K562 (cell line): Measurements from ENCODE around the gene PRM3. TPM values are rescaled to one million over a fixed set of nuclear protein-coding genes. Genes with fewer than 3 reads are reported as not detected.

Experiments
- ATAC-seq: fragments of 200-7000 bp; cut with Tn5 transposase; 3 replicates; pipeline ENCODE4 v1.9.1; 2020; ENCODE audit warnings: moderate library complexity
- BruUV-seq: library from RNA; stranded (reverse); fragments of 400-500 nt; replicated peaks from 2 replicates; lab custom pipeline; 2021; lab: Mats Ljungman, UMichigan
- CTCF ChIA-PET: fragments of 300-600 bp; formaldehyde crosslinking; extraction: SDS; loops from one replicate; lab custom pipeline; 2021; ENCODE audit warnings: low intra/inter-chr PET ratio; lab: Yijun Ruan, JAX
- POLR2A ChIA-PET: fragments of 300-600, 350-650 bp; sonication (Branson Sonifier 250); formaldehyde crosslinking; extraction: SDS; loops from one replicate; lab custom pipeline; 2021; ENCODE audit warnings: antibody characterized with exemption, inconsistent platforms; lab: Yijun Ruan, JAX
- DNase-seq, 4 experiments: peaks; one replicate each; pipeline versions ENCODE4 v3.0.0 to v3.0.0-alpha.2; 2011 to 2018; ENCODE audit warnings: low spot score in 3 of 4, mixed read lengths in 3 of 4; ENCODE audit errors: extremely low read depth in 1 of 4
- FAIRE-seq: peaks from 2 replicates; lab custom pipeline; 2011; peaks lifted over from hg19 to GRCh38; lab: Jason Lieb, UNC
- H2AFZ ChIP-seq: 2 replicates; pipeline ENCODE4 v1.6.0; 2011; ENCODE audit warnings: low read depth, low read length, control low read depth, inconsistent platforms
- H3K27ac ChIP-seq: fragments of 200-600 bp; 3 replicates; pipeline ENCODE4 v1.8.0; 2011; ENCODE audit warnings: low read depth, mild to moderate bottlenecking, control low read depth, inconsistent platforms, low read length, moderate library complexity, mixed read lengths; ENCODE audit errors: extremely low read depth
- H3K27me3 ChIP-seq, 2 experiments: fragments of 300-600 bp in 1 of 2; 2 replicates in 1 of 2; 3 replicates in 1 of 2; pipeline versions ENCODE4 v1.6.0 to v1.8.0; 2011; ENCODE audit warnings: inconsistent platforms in 2 of 2, low read length in 2 of 2, mild to moderate bottlenecking in 1 of 2, mixed read lengths in 1 of 2, moderate library complexity in 1 of 2; ENCODE audit not compliant: control insufficient read depth in 2 of 2, insufficient read depth in 2 of 2
- H3K36me3 ChIP-seq: fragments of 300-600 bp; 3 replicates; pipeline ENCODE4 v1.8.0; 2011; ENCODE audit warnings: mild to moderate bottlenecking, low read length, inconsistent platforms; ENCODE audit not compliant: control insufficient read depth, insufficient read depth
- H3K4me1 ChIP-seq, 2 experiments: fragments of 200-600 bp in 1 of 2; replicated peaks in 1 of 2; 2 replicates in 1 of 2; 3 replicates in 1 of 2; pipeline versions ENCODE4 v1.5.1 to v1.8.0; 2011; ENCODE audit warnings: inconsistent platforms in 2 of 2, low read length in 2 of 2, mild to moderate bottlenecking in 1 of 2, mixed read lengths in 1 of 2, moderate library complexity in 1 of 2; ENCODE audit not compliant: control insufficient read depth in 2 of 2, insufficient read depth in 2 of 2
- H3K4me2 ChIP-seq: 2 replicates; pipeline ENCODE4 v1.6.1; 2011; ENCODE audit warnings: low read length, control low read depth, inconsistent platforms, mixed read lengths; ENCODE audit not compliant: insufficient read depth
- H3K4me3 ChIP-seq: fragments of 200-600 bp; sonication (generic), shearing (Covaris generic); 2 replicates; pipeline ENCODE4 v1.5.1; 2016; ENCODE audit warnings: control low read depth, inconsistent platforms
- H3K79me2 ChIP-seq: fragments of 200-600 bp; 3 replicates; pipeline ENCODE4 v1.8.0; 2011; ENCODE audit warnings: low read length, inconsistent platforms; ENCODE audit not compliant: control insufficient read depth, insufficient read depth
- H3K9ac ChIP-seq, 2 experiments: 2 replicates each; pipeline versions ENCODE4 v1.6.0 to v1.6.1; 2011; ENCODE audit warnings: low read depth in 2 of 2, low read length in 2 of 2, control low read depth in 1 of 2, inconsistent platforms in 1 of 2, mild to moderate bottlenecking in 1 of 2, mixed read lengths in 1 of 2; ENCODE audit not compliant: insufficient read depth in 1 of 2
- H3K9me1 ChIP-seq: one replicate; pipeline ENCODE4 v1.6.0; 2011; ENCODE audit warnings: inconsistent platforms, mild to moderate bottlenecking, low read length, moderate library complexity; ENCODE audit not compliant: control insufficient read depth, insufficient read depth
- H3K9me3 ChIP-seq: replicated peaks from 2 replicates; pipeline ENCODE4 v1.5.1; 2011; ENCODE audit warnings: low read depth, low read length, inconsistent platforms; ENCODE audit not compliant: control insufficient read depth, insufficient read depth
- H4K20me1 ChIP-seq: replicated peaks from 2 replicates; pipeline ENCODE4 v1.6.1; 2011; ENCODE audit warnings: low read length, inconsistent platforms, mixed read lengths; ENCODE audit not compliant: control insufficient read depth, insufficient read depth
- ARID1B ChIP-seq: fragments of 450-650 bp; IDR thresholded peaks from 2 replicates; pipeline ENCODE4 v1.6.1; 2016; ENCODE audit warnings: antibody characterized with exemption, mild to moderate bottlenecking, inconsistent platforms
- HOMEZ ChIP-seq: fragments of 250-450 bp; sonication (Bioruptor Pico); IDR thresholded peaks from 2 replicates; pipeline ENCODE4 v1.4.0; 2020; ENCODE audit warnings: mild to moderate bottlenecking, moderate library complexity
- IRF9 ChIP-seq: fragments of 450-650 bp; IDR thresholded peaks from 2 replicates; pipeline ENCODE4 v1.6.1; 2016; ENCODE audit warnings: missing biosample characterization, missing genetic modification characterization
- KLF1 ChIP-seq: fragments of 450-650 bp; IDR thresholded peaks from 2 replicates; pipeline ENCODE4 v1.6.1; 2016; ENCODE audit warnings: missing genetic modification characterization, missing compliant biosample characterization
- PREB ChIP-seq: sonication (generic); formaldehyde crosslinking; IDR thresholded peaks from 2 replicates; pipeline ENCODE4 v1.8.1; 2023; ENCODE audit warnings: mild to moderate bottlenecking, missing genetic modification reagents
- RBM22 ChIP-seq: fragments of 200-400 bp; formaldehyde crosslinking; IDR thresholded peaks from 2 replicates; pipeline ENCODE4 v1.6.1; 2018; ENCODE audit warnings: low read length, low read depth; ENCODE audit not compliant: poor library complexity, severe bottlenecking
- REST ChIP-seq, 2 experiments: fragments of 450-650 bp; formaldehyde crosslinking in 1 of 2; IDR thresholded peaks; 2 replicates each; pipeline versions ENCODE4 v1.4.0 to v1.6.1; 2014 to 2020; ENCODE audit warnings: mild to moderate bottlenecking in 2 of 2, borderline replicate concordance in 1 of 2, low read depth in 1 of 2
- SNAPC5 ChIP-seq: fragments of 250-450 bp; sonication (Bioruptor Pico); IDR thresholded peaks from 2 replicates; pipeline ENCODE4 v1.8.0; 2021; ENCODE audit warnings: moderate library complexity, mild to moderate bottlenecking, inconsistent platforms
- TAF7 ChIP-seq: fragments of 450-650 bp; IDR thresholded peaks from 2 replicates; pipeline ENCODE4 v1.6.1; 2016; ENCODE audit warnings: missing genetic modification characterization, missing compliant biosample characterization
- ZNF124 ChIP-seq: sonication (generic); formaldehyde crosslinking; IDR thresholded peaks from 2 replicates; pipeline ENCODE4 v1.8.1; 2022; ENCODE audit warnings: missing genetic modification reagents
- WGBS: fragments of 100-300 bp; shearing (Covaris generic); methylation state at CpG from one replicate; pipeline ENCODE4 v1.1.6; 2016; ENCODE audit warnings: low coverage, mixed read lengths; ENCODE audit not compliant: insufficient coverage; ENCODE audit errors: missing lambda C conversion rate; 5-methylcytosine and 5-hydroxymethylcytosine counted together
- in situ Hi-C: fragments of 300-500 bp; cut with MboI; formaldehyde crosslinking; loops from 4 replicates; pipeline ENCODE4 v1.15.0; 2018; ENCODE audit warnings: inconsistent platforms, mixed read lengths
- intact Hi-C: fragments of 100-400 bp; cut with micrococcal nuclease; formaldehyde crosslinking; loops from 2 replicates; pipeline ENCODE4 v1.14.2; 2022
- polyA plus RNA-seq, 8 experiments: library from polyadenylated mRNA; depleted of rRNA in 4 of 8; stranded (reverse) in 5 of 8; unstranded in 3 of 8; fragments of >200 nt; fragmentation: Nextera tagmentation in 2 of 8; fragmentation: Illumina TruSeq in 1 of 8; extraction: Ambion mirVana in 2 of 8; extraction: Trizol in 1 of 8; gene quantifications; 2 replicates each; pipeline versions ENCODE4 v1.2.1 to v1.2.3, GENCODE V29; 2011 to 2014; ENCODE audit warnings: inconsistent platforms in 1 of 8, missing spikeins in 1 of 8
- total RNA-seq, 7 experiments: library from RNA; depleted of rRNA in 6 of 7; stranded (reverse); fragments of >200 nt in 6 of 7; fragmentation: Illumina TruSeq in 2 of 7; extraction: Trizol in 2 of 7; gene quantifications; 2 replicates each; pipeline versions ENCODE4 v1.2.1 to v1.2.3, GENCODE V29; 2011 to 2021; ENCODE audit warnings: low replicate concordance in 1 of 7

Gene PRM3
- total and polyA plus RNA-seq, 9 of the 15 experiments (the other 6 are each of a cell fraction or from before 2014, with no cell fraction given) = not detected

- no peak for ATAC-seq
- in situ Hi-C loops (no loop called here), intact Hi-C loops (no loop called here)
- 8% methylated on average over 3 of the region's 3 CpGs for WGBS
- POLR2A ChIA-PET = no interaction called here
- Histone ChIP-seq H4K20me1 (no peaks in the 10 kb centered on the region), H3K4me1 (peaks cover 0 to 3% of the 10 kb centered on the region in 2 experiments; a peak in 2 of 5 replicates), H3K4me2 (no peak overlapping the region), H2AFZ (no peak overlapping the region), H3K36me3 (no peaks in the 10 kb centered on the region), H3K9me1 (no peaks in the 10 kb centered on the region), H3K4me3 (no peak overlapping the region), H3K9ac (no peak overlapping the region), H3K79me2 (no peaks in the 10 kb centered on the region), H3K27ac (no peak overlapping the region), H3K9me3 (peaks cover 2% of the 10 kb centered on the region; the same call in 1 of the 2 replicates), H3K27me3 (peaks cover 7 to 18% of the 10 kb centered on the region in 2 experiments; a peak in 4 of 5 replicates)
- FAIRE-seq = no peak
- CTCF ChIA-PET = no interaction called here
- BruUV-seq = no TSS peak
- no peak for DNase-seq
- TF ChIP-seq SNAPC5 (CRISPR knock-in tag) (no peak), RBM22 (no peak), PREB (CRISPR knock-in tag) (no peak), KLF1 (no peak), ARID1B (no peak), REST (IDR thresholded peaks at IDR 0.05; ENCODE audit: borderline replicate concordance) (no peak), REST (CRISPR knock-in tag; IDR thresholded peaks at IDR 0.05; ENCODE audit: low read depth) (no peak), IRF9 (no peak), HOMEZ (no peak), TAF7 (tag) (no peak), ZNF124 (CRISPR knock-in tag) (no peak)
Observed at GRCh38 chr16:11322823-11323222, 49.4 kb upstream of the PRM3 start.
